Progenitor cell of endocrine pancreas (in vitro differentiated cells): ENCODE data around the gene MAPK13. TPM values are rescaled to one million over a fixed set of nuclear protein-coding genes. Genes with fewer than 3 reads are reported as not detected.

Source experiments
- DNase-seq: peaks from one replicate; pipeline ENCODE4 v3.0.0; 2021; ENCODE audit warnings: low spot score; ENCODE audit not compliant: unreplicated experiment
- H3K27ac Mint-ChIP-seq: 2 replicates; pipeline ENCODE4 v1.8.0; 2021; ENCODE audit warnings: mild to moderate bottlenecking, moderate library complexity, mixed read lengths
- H3K27me3 Mint-ChIP-seq: 2 replicates; pipeline ENCODE4 v1.8.0; 2021; ENCODE audit warnings: mixed read lengths
- H3K36me3 Mint-ChIP-seq: 2 replicates; pipeline ENCODE4 v1.8.0; 2022; ENCODE audit warnings: mixed read lengths; ENCODE audit not compliant: insufficient read depth
- H3K4me1 Mint-ChIP-seq: 2 replicates; pipeline ENCODE4 v1.8.0; 2021; ENCODE audit warnings: low read depth, mixed read lengths
- H3K4me3 Mint-ChIP-seq: 2 replicates; pipeline ENCODE4 v1.8.0; 2021; ENCODE audit warnings: low read depth, mild to moderate bottlenecking, moderate library complexity, mixed read lengths
- H3K9me3 Mint-ChIP-seq: 2 replicates; pipeline ENCODE4 v1.8.0; 2021; ENCODE audit warnings: low read depth, mixed read lengths
- CTCF ChIP-seq: fragments of 200-600 bp; sonication (generic); IDR thresholded peaks from one replicate; pipeline ENCODE4 v1.5.0; 2021; ENCODE audit warnings: antibody characterized with exemption, mild to moderate bottlenecking; ENCODE audit not compliant: unreplicated experiment
- total RNA-seq: library from RNA; stranded (reverse); gene quantifications from 2 replicates; pipeline ENCODE4 v1.2.1, GENCODE V29; 2021

Gene MAPK13
- total RNA-seq, 1 donor from 2014 or later, result 41.2 TPM

GRCh38 chr6:36150283-36150682, 20.0 kb downstream of the MAPK13 start:
- no peak overlapping the region for H3K27ac Mint-ChIP-seq
- TF ChIP-seq CTCF, result no peak
- H3K4me1 Mint-ChIP-seq, result no peaks in the 10 kb centered on the region
- no peaks in the 10 kb centered on the region for H3K27me3 Mint-ChIP-seq
- no peak overlapping the region for H3K4me3 Mint-ChIP-seq
- peaks cover 15% of the 10 kb centered on the region for H3K9me3 Mint-ChIP-seq
- DNase-seq, result no peak
- H3K36me3 Mint-ChIP-seq, result no peaks in the 10 kb centered on the region

- Mint-ChIP-seq H3K27ac (no peak overlapping the region), H3K4me3 (no peak overlapping the region), H3K36me3 (peaks cover 1% of the 10 kb centered on the region), H3K9me3 (peaks cover 18% of the 10 kb centered on the region), H3K27me3 (no peaks in the 10 kb centered on the region), H3K4me1 (no peaks in the 10 kb centered on the region)
- no peak for TF ChIP-seq CTCF
- no peak for DNase-seq
Measured at GRCh38 chr6:36154286-36154685, 24.0 kb downstream of the MAPK13 start.

- peaks cover 2% of the 10 kb centered on the region for H3K4me1 Mint-ChIP-seq
- no peak overlapping the region for H3K27ac Mint-ChIP-seq
- H3K4me3 Mint-ChIP-seq, result no peak overlapping the region
- H3K36me3 Mint-ChIP-seq, result peaks cover 1% of the 10 kb centered on the region
- peaks cover 18% of the 10 kb centered on the region for H3K9me3 Mint-ChIP-seq
- no peak for DNase-seq
- TF ChIP-seq CTCF, result no peak
- H3K27me3 Mint-ChIP-seq, result no peaks in the 10 kb centered on the region
Measured at GRCh38 chr6:36155662-36156061, 25.3 kb downstream of the MAPK13 start.

- no peaks in the 10 kb centered on the region for H3K27me3 Mint-ChIP-seq
- DNase-seq, result no peak
- peaks cover 9% of the 10 kb centered on the region for H3K4me1 Mint-ChIP-seq
- H3K9me3 Mint-ChIP-seq, result peaks cover 9% of the 10 kb centered on the region
- H3K36me3 Mint-ChIP-seq, result peaks cover 1% of the 10 kb centered on the region
- no peak overlapping the region for H3K4me3 Mint-ChIP-seq
- H3K27ac Mint-ChIP-seq, result no peak overlapping the region
- TF ChIP-seq CTCF, result no peak
Measured at GRCh38 chr6:36160147-36160760, 29.9 kb downstream of the MAPK13 start.

GRCh38 chr6:36169023-36170007, 39.0 kb downstream of the MAPK13 start:
- no peak overlapping the region for H3K27ac Mint-ChIP-seq
- H3K36me3 Mint-ChIP-seq, result peaks cover 2% of the 10 kb centered on the region
- H3K4me1 Mint-ChIP-seq, result no peaks in the 10 kb centered on the region
- peaks cover 7% of the 10 kb centered on the region for H3K9me3 Mint-ChIP-seq
- H3K27me3 Mint-ChIP-seq, result no peaks in the 10 kb centered on the region
- no peak for DNase-seq
- TF ChIP-seq CTCF, result no peak
- H3K4me3 Mint-ChIP-seq, result no peak overlapping the region
